Kidney tubule cell (primary cell): Measurements from ENCODE around the gene DUSP12.
"Not testable (repeated sequence)": the region's sequence is repeated elsewhere in the genome, so short reads cannot be mapped to it uniquely, and the experiment has no call there.

Experiments
- DNase-seq: peaks from one replicate; pipeline ENCODE4 v3.0.0-alpha.2; 2018; ENCODE audit warnings: low spot score

The DUSP12 gene

GRCh38 chr1:161727256-161727924 lies 22.2 kb upstream of the DUSP12 start:
- peak; percentile 35 for DNase-seq

- DNase-seq, result no peak
Measured at GRCh38 chr1:161728376-161729226, 21.0 kb upstream of the DUSP12 start.

GRCh38 chr1:161730050-161730564 lies 19.5 kb upstream of the DUSP12 start:
- DNase-seq, result peak; percentile 74

- no peak for DNase-seq
Measured at GRCh38 chr1:161731241-161731640, 18.3 kb upstream of the DUSP12 start.

- DNase-seq, result no peak
Measured at GRCh38 chr1:161731981-161732718, 17.4 kb upstream of the DUSP12 start.

GRCh38 chr1:161733526-161733925 lies 16.1 kb upstream of the DUSP12 start:
- DNase-seq, result peak; percentile 84

- no peak for DNase-seq
Measured at GRCh38 chr1:161735837-161736236, 13.7 kb upstream of the DUSP12 start.

GRCh38 chr1:161736335-161736969 lies 13.1 kb upstream of the DUSP12 start:
- no peak for DNase-seq

GRCh38 chr1:161737625-161738024 lies 12.0 kb upstream of the DUSP12 start:
- DNase-seq, result no peak

GRCh38 chr1:161738627-161739287 lies 10.8 kb upstream of the DUSP12 start:
- peak; percentile 80 for DNase-seq

GRCh38 chr1:161739865-161740566 lies 9.6 kb upstream of the DUSP12 start:
- DNase-seq, result no peak

GRCh38 chr1:161740921-161741320 lies 8.7 kb upstream of the DUSP12 start:
- DNase-seq, result no peak

- DNase-seq, result peak; percentile 74
Measured at GRCh38 chr1:161743231-161743630, 6.4 kb upstream of the DUSP12 start.

- no peak for DNase-seq
Measured at GRCh38 chr1:161747801-161748200, 1.8 kb upstream of the DUSP12 start.

GRCh38 chr1:161763522-161764098 lies 14.0 kb downstream of the DUSP12 start:
- peak; percentile 39 for DNase-seq

- DNase-seq, result peak; percentile 92
Measured at GRCh38 chr1:161766102-161766981, 16.8 kb downstream of the DUSP12 start, which contains the start of gene ATF6. TSS of gene ATF6 (plus strand) at chr1:161766320. CDS start at chr1:161766361, 41 bp downstream.

GRCh38 chr1:161768461-161768860 lies 18.9 kb downstream of the DUSP12 start:
- no peak for DNase-seq

GRCh38 chr1:161768986-161769672 lies 19.5 kb downstream of the DUSP12 start:
- DNase-seq, result no peak

GRCh38 chr1:161769673-161770045 lies 20.1 kb downstream of the DUSP12 start:
- DNase-seq, result not testable (repeated sequence)
